22Rv1 (cell line): ENCODE measurements around the gene CUX1.

Source experiments
- ZFX ChIP-seq: fragments of 450-650 bp; IDR thresholded peaks from 2 replicates; pipeline ENCODE4 v1.6.1; 2017; ENCODE audit warnings: antibody characterized with exemption, borderline replicate concordance
- TF ChIP-seq, protein P1 (sequence below): fragments of 450-650 bp; IDR thresholded peaks from 2 replicates; pipeline ENCODE4 v1.5.1; 2017; ENCODE audit warnings: mild to moderate bottlenecking

DNA sequence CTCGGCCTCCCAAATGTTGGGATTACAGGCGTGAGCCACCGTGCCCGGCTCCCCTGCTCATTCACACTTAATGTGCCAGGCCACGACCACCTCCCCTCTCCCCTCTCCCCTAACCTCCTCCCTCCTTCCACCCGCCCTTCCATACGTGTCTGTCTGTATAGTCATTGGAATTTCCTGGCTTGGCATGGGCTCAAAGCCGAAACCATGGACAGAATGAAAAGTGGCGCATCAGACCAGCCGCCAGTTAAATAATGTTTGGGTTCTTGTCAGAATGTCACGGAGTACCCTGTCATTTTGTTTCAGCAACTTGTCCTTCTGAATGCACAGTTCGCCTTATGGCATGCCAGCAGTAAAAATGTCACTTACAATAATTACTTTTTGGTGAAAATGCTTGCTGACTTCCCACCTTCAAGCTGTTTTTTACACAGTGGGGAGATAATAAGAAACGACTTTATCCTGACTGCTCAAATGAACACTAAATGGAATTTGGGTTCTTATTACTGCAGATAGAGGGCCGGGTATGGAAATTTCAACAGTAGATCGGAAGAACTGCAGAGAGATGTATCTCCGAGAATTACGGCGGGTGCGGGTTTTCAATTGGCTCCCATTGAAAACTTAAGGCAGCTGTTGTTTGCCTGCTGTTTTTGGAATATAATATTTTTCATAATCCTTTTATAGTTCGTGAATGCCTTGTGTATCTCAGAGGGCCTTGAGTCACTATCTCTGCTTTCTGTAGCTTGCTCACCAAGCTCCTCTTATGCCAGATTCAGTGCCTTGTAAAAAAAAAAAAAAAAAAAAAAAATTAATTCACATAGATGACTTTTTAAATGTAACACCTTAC is 403.8 kb downstream of the CUX1 start:
- TF ChIP-seq, protein P1, sequence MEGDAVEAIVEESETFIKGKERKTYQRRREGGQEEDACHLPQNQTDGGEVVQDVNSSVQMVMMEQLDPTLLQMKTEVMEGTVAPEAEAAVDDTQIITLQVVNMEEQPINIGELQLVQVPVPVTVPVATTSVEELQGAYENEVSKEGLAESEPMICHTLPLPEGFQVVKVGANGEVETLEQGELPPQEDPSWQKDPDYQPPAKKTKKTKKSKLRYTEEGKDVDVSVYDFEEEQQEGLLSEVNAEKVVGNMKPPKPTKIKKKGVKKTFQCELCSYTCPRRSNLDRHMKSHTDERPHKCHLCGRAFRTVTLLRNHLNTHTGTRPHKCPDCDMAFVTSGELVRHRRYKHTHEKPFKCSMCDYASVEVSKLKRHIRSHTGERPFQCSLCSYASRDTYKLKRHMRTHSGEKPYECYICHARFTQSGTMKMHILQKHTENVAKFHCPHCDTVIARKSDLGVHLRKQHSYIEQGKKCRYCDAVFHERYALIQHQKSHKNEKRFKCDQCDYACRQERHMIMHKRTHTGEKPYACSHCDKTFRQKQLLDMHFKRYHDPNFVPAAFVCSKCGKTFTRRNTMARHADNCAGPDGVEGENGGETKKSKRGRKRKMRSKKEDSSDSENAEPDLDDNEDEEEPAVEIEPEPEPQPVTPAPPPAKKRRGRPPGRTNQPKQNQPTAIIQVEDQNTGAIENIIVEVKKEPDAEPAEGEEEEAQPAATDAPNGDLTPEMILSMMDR, result no peak
- no peak for TF ChIP-seq ZFX
